Measurements from ENCODE around the gene TMEM242.

- TF ChIP-seq POLR2AphosphoS5 (IDR thresholded peaks at IDR 0.05) (no peak), RAD21 (conservative IDR thresholded peaks at IDR 0.05) (no peak), CTCF (IDR thresholded peaks at IDR 0.05; ENCODE audit: poor library complexity, severe bottlenecking) (no peak)
These were observed 83.0 kb downstream of the TMEM242 start for GRCh38 chr6:157240059-157240959.
